ENCODE data around the gene WNT3A.
A peak's percentile ranks its signal among the peaks of the same experiment; 100 is the strongest.

WNT3A gene

GRCh38 chr1:228048659-228049298 is 42.0 kb downstream of the WNT3A start:
- no peak for DNase-seq

- no peak for DNase-seq
Measured at GRCh38 chr1:228050571-228051231, 43.9 kb downstream of the WNT3A start.

GRCh38 chr1:228058172-228058948 is 51.6 kb downstream of the WNT3A start:
- no peak for DNase-seq

- peak; percentile 42 for DNase-seq
Measured at GRCh38 chr1:228058949-228059633, 52.3 kb downstream of the WNT3A start.

GRCh38 chr1:228059634-228060457 is 53.0 kb downstream of the WNT3A start:
- DNase-seq = peak; percentile 54

- DNase-seq = no peak
Measured at GRCh38 chr1:228060458-228061190, 53.8 kb downstream of the WNT3A start.

GRCh38 chr1:228061411-228062084 is 54.8 kb downstream of the WNT3A start:
- DNase-seq = no peak

- DNase-seq = no peak
Measured at GRCh38 chr1:228062085-228062791, 55.4 kb downstream of the WNT3A start.

GRCh38 chr1:228062812-228063211 is 56.0 kb downstream of the WNT3A start:
- no peak for DNase-seq

GRCh38 chr1:228063251-228064191 is 56.7 kb downstream of the WNT3A start:
- no peak for DNase-seq

- no peak for DNase-seq
Measured at GRCh38 chr1:228064296-228064695, 57.5 kb downstream of the WNT3A start.

- DNase-seq = no peak
Measured at GRCh38 chr1:228064741-228065542, 58.1 kb downstream of the WNT3A start.

GRCh38 chr1:228065543-228066347 is 58.9 kb downstream of the WNT3A start:
- DNase-seq = no peak

GRCh38 chr1:228066416-228066815 is 59.6 kb downstream of the WNT3A start:
- DNase-seq = no peak

- DNase-seq = no peak
Measured at GRCh38 chr1:228066891-228067654, 60.3 kb downstream of the WNT3A start.

GRCh38 chr1:228068359-228068758 is 61.6 kb downstream of the WNT3A start:
- no peak for DNase-seq

Data from right kidney (tissue), 1 donor.